ENCODE measurements around the gene THSD7B.

- TF ChIP-seq CTCF (IDR thresholded peaks at IDR 0.05) = no peak
- TF ChIP-seq POLR2A (IDR thresholded peaks at IDR 0.05) = no peak
Observed at GRCh38 chr2:137696916-137697315, 931.6 kb downstream of the THSD7B start.
